ENCODE data around the gene RTF1. TPM values are rescaled to one million over a fixed set of nuclear protein-coding genes. Genes with fewer than 3 reads are reported as not detected.
"Not testable (repeated sequence)": the region's sequence is repeated elsewhere in the genome, so short reads cannot be mapped to it uniquely, and the experiment has no call there.

Gene RTF1
- total RNA-seq, 2 experiments from 2014 or later, result 33.9 to 37.1 TPM

- POLR2A ChIA-PET, result interaction anchor here (0.6 to 2.6 kb wide), 6 partner anchors 8 to 1468 kb away, joined by 3 to 17 read pairs (median 4); partner anchors contain the start of genes NUSAP1 and OIP5
- H3K4me1 Mint-ChIP-seq, result peaks cover 37% of the 10 kb centered on the region
- CTCF ChIA-PET, result interaction anchor here (0.6 to 1.1 kb wide), 2 partner anchors 12 to 166 kb away, joined by 3 read pairs; no protein-coding TSS in a partner anchor
- no peaks in the 10 kb centered on the region for H3K9me3 Mint-ChIP-seq
- peaks cover 4% of the 10 kb centered on the region for H3K36me3 Mint-ChIP-seq (ENCODE audit: low read depth)
- peak overlapping the region; percentile 92 for H3K4me3 Mint-ChIP-seq
- H3K27me3 Mint-ChIP-seq, result no peaks in the 10 kb centered on the region
- H3K27ac Mint-ChIP-seq, result peak overlapping the region; percentile 88
- DNase-seq, result no peak
Observed at GRCh38 chr15:41416128-41416741, 660 bp upstream of the RTF1 start.

GRCh38 chr15:41417418-41418195 lies 712 bp downstream of the RTF1 start:
- POLR2A ChIA-PET, result interaction anchor here (2.6 kb wide), 1 partner anchor 12 kb away, joined by 17 read pairs; no protein-coding TSS in a partner anchor

GRCh38 chr15:41423979-41424659 lies 7.2 kb downstream of the RTF1 start:
- peaks cover 11% of the 10 kb centered on the region for H3K36me3 Mint-ChIP-seq (ENCODE audit: low read depth)
- no peaks in the 10 kb centered on the region for H3K27me3 Mint-ChIP-seq

More at GRCh38 chr15:41417418-41418195, 712 bp downstream of the RTF1 start:
- H3K27me3 Mint-ChIP-seq, result no peaks in the 10 kb centered on the region
- H3K4me1 Mint-ChIP-seq, result peaks cover 41% of the 10 kb centered on the region
- peak overlapping the region; percentile 74 for H3K27ac Mint-ChIP-seq
- no peaks in the 10 kb centered on the region for H3K9me3 Mint-ChIP-seq
- peaks cover 4% of the 10 kb centered on the region for H3K36me3 Mint-ChIP-seq (ENCODE audit: low read depth)
- CTCF ChIA-PET, result interaction anchor here (0.6 to 0.7 kb wide), 2 partner anchors 11 to 30 kb away, joined by 3 to 5 read pairs; no protein-coding TSS in a partner anchor
- H3K4me3 Mint-ChIP-seq, result peak overlapping the region; percentile 92
- DNase-seq, result no peak

GRCh38 chr15:41424809-41425208 lies 7.9 kb downstream of the RTF1 start:
- Mint-ChIP-seq H3K27me3 (no peaks in the 10 kb centered on the region), H3K9me3 (no peaks in the 10 kb centered on the region), H3K4me1 (peaks cover 44% of the 10 kb centered on the region), H3K4me3 (peak overlapping the region; percentile 48), H3K27ac (peak overlapping the region; percentile 87), H3K36me3 (ENCODE audit: low read depth) (peaks cover 11% of the 10 kb centered on the region)
- CTCF ChIA-PET, result no interaction called here
- DNase-seq, result no peak
- POLR2A ChIA-PET, result no interaction called here

More at GRCh38 chr15:41423979-41424659, 7.2 kb downstream of the RTF1 start:
- CTCF ChIA-PET, result interaction anchor here (0.7 kb wide), 1 partner anchor 15 kb away, joined by 3 read pairs; no protein-coding TSS in a partner anchor
- POLR2A ChIA-PET, result interaction anchor here (0.7 to 1.4 kb wide), 2 partner anchors 9 to 91 kb away, joined by 4 to 5 read pairs; partner anchors contain the start of genes NUSAP1 and OIP5
- H3K9me3 Mint-ChIP-seq, result no peaks in the 10 kb centered on the region
- DNase-seq, result no peak
- peak overlapping the region; percentile 48 for H3K4me3 Mint-ChIP-seq
- H3K4me1 Mint-ChIP-seq, result peaks cover 41% of the 10 kb centered on the region
- peak overlapping the region; percentile 87 for H3K27ac Mint-ChIP-seq

GRCh38 chr15:41425907-41426306 lies 9.0 kb downstream of the RTF1 start:
- H3K36me3 Mint-ChIP-seq (ENCODE audit: low read depth); POLR2A ChIA-PET; H3K27me3 Mint-ChIP-seq; H3K9me3 Mint-ChIP-seq; DNase-seq; H3K4me3 Mint-ChIP-seq; CTCF ChIA-PET: not testable (repeated sequence)
- Mint-ChIP-seq H3K27ac (peak overlapping the region; percentile 87), H3K4me1 (peaks cover 40% of the 10 kb centered on the region)

- POLR2A ChIA-PET, result interaction anchor here (0.7 to 3.2 kb wide), 6 partner anchors 9 to 27 kb away, joined by 3 to 17 read pairs (median 6); partner anchors contain the start of gene RTF1
- Mint-ChIP-seq H3K4me3 (peak overlapping the region; percentile 51), H3K27me3 (no peaks in the 10 kb centered on the region), H3K4me1 (peaks cover 32% of the 10 kb centered on the region), H3K9me3 (no peaks in the 10 kb centered on the region), H3K36me3 (ENCODE audit: low read depth) (peaks cover 6% of the 10 kb centered on the region), H3K27ac (peak overlapping the region; percentile 86)
- CTCF ChIA-PET, result interaction anchor here (0.7 to 1.7 kb wide), 7 partner anchors 8 to 129 kb away, joined by 3 to 8 read pairs (median 3); partner anchors contain the start of genes NUSAP1 and OIP5
- DNase-seq, result peak; percentile 28
Observed at GRCh38 chr15:41429003-41429890, 12.4 kb downstream of the RTF1 start.

- Mint-ChIP-seq H3K9me3 (no peaks in the 10 kb centered on the region), H3K27ac (no peak overlapping the region), H3K4me1 (peaks cover 20% of the 10 kb centered on the region), H3K36me3 (ENCODE audit: low read depth) (peaks cover 14% of the 10 kb centered on the region), H3K27me3 (no peaks in the 10 kb centered on the region), H3K4me3 (no peak overlapping the region)
- ChIA-PET POLR2A (no interaction called here), CTCF (no interaction called here)
- no peak for DNase-seq
Observed at GRCh38 chr15:41435037-41435786, 18.3 kb downstream of the RTF1 start.

- Mint-ChIP-seq H3K9me3 (no peaks in the 10 kb centered on the region), H3K27me3 (no peaks in the 10 kb centered on the region), H3K36me3 (ENCODE audit: low read depth) (peaks cover 23% of the 10 kb centered on the region), H3K27ac (no peak overlapping the region), H3K4me3 (no peak overlapping the region), H3K4me1 (peaks cover 22% of the 10 kb centered on the region)
- POLR2A ChIA-PET, result no interaction called here
- DNase-seq, result no peak
- CTCF ChIA-PET, result interaction anchor here (0.6 to 2.5 kb wide), 3 partner anchors 8 to 28 kb away, joined by 3 to 9 read pairs (median 4); no protein-coding TSS in a partner anchor
Observed at GRCh38 chr15:41437448-41437847, 20.6 kb downstream of the RTF1 start.

- Mint-ChIP-seq H3K36me3 (ENCODE audit: low read depth) (peaks cover 27% of the 10 kb centered on the region), H3K9me3 (no peaks in the 10 kb centered on the region), H3K27me3 (no peaks in the 10 kb centered on the region), H3K4me1 (peaks cover 27% of the 10 kb centered on the region), H3K27ac (no peak overlapping the region), H3K4me3 (no peak overlapping the region)
- CTCF ChIA-PET, result interaction anchor here (0.6 to 2.5 kb wide), 5 partner anchors 8 to 327 kb away, joined by 3 to 9 read pairs (median 3); no protein-coding TSS in a partner anchor
- no peak for DNase-seq
- POLR2A ChIA-PET, result interaction anchor here (1.2 kb wide), 1 partner anchor 9 kb away, joined by 6 read pairs; no protein-coding TSS in a partner anchor
Observed at GRCh38 chr15:41438206-41438605, 21.3 kb downstream of the RTF1 start.

GRCh38 chr15:41438745-41439144 lies 21.9 kb downstream of the RTF1 start:
- H3K9me3 Mint-ChIP-seq, H3K27me3 Mint-ChIP-seq, DNase-seq, H3K27ac Mint-ChIP-seq, H3K4me3 Mint-ChIP-seq: not testable (repeated sequence)
- ChIA-PET CTCF (interaction anchor here (0.6 to 2.5 kb wide), 7 partner anchors 8 to 326 kb away, joined by 3 to 9 read pairs (median 3); no protein-coding TSS in a partner anchor), POLR2A (interaction anchor here (1.2 kb wide), 1 partner anchor 10 kb away, joined by 6 read pairs; no protein-coding TSS in a partner anchor)
- peaks cover 29% of the 10 kb centered on the region for H3K4me1 Mint-ChIP-seq
- H3K36me3 Mint-ChIP-seq (ENCODE audit: low read depth), result peaks cover 30% of the 10 kb centered on the region

- CTCF ChIA-PET, result interaction anchor here (0.6 to 0.8 kb wide), 3 partner anchors 23 to 50 kb away, joined by 3 read pairs; no protein-coding TSS in a partner anchor
- peaks cover 25% of the 10 kb centered on the region for H3K36me3 Mint-ChIP-seq (ENCODE audit: low read depth)
- DNase-seq, result peak; percentile 25
- no peaks in the 10 kb centered on the region for H3K27me3 Mint-ChIP-seq
- H3K27ac Mint-ChIP-seq, result peak overlapping the region; percentile 63
- H3K9me3 Mint-ChIP-seq, result no peaks in the 10 kb centered on the region
- peaks cover 21% of the 10 kb centered on the region for H3K4me1 Mint-ChIP-seq
- POLR2A ChIA-PET, result interaction anchor here (1.3 kb wide), 2 partner anchors 14 to 110 kb away, joined by 3 to 6 read pairs; partner anchors contain the start of genes NUSAP1 and OIP5
- no peak overlapping the region for H3K4me3 Mint-ChIP-seq
Observed at GRCh38 chr15:41443275-41443674, 26.4 kb downstream of the RTF1 start.
